Measurements from ENCODE around the gene SFSWAP. TPM values are rescaled to one million over a fixed set of nuclear protein-coding genes. Genes with fewer than 3 reads are reported as not detected.
A peak's percentile ranks its signal among the peaks of the same experiment; 100 is the strongest.

Gene SFSWAP
- total and polyA plus RNA-seq, 2 of the 8 experiments (the other 6 are each of a cell fraction or from before 2014, with no cell fraction given) = 36.5 to 49.5 TPM

DNA sequence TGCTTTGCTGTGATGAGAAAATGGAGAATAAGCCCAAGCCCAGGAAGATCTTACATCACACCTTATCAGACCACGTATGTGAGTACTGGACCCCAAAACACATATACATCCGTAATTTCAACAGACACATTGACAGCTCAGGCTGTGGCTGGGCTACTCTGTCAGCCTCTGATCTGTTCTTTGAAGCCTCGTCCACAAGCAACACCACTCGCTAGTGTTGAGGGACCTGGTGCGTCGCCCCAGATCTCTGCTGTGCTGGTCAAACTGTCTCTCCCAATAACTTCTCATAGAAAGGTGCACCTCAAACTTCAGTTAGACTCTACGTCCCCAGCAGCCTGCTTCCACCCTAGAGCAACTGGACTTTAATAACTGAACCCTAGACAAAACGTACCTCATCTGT, 10.6 kb upstream of the SFSWAP start:
- H3K14ac ChIP-seq (ENCODE audit: insufficient read length) = no peak overlapping the region
- no peak overlapping the region for H3K4ac ChIP-seq (replicated peaks; ENCODE audit: insufficient read length, low read depth, low read length)
- H2BK15ac ChIP-seq (ENCODE audit: low read length) = no peak overlapping the region
- H3K4me1 ChIP-seq (replicated peaks in 1 of 4; ENCODE audit: control insufficient read depth in 3 of 4, insufficient read depth in 4 of 4, low read length in 3 of 4) = no peaks in the 10 kb centered on the region
- no peak overlapping the region for H4K5ac ChIP-seq (ENCODE audit: insufficient read length, low read depth, low read length)
- H4K8ac ChIP-seq (ENCODE audit: extremely low read depth, insufficient read depth, low read length) = no peak overlapping the region
- no peaks in the 10 kb centered on the region for H3K23me2 ChIP-seq (ENCODE audit: low read depth, low read length)
- H2BK120ac ChIP-seq (replicated peaks; ENCODE audit: low read depth, low read length) = no peak overlapping the region
- H3K9me3 ChIP-seq (ENCODE audit: insufficient read depth in 2 of 2, low read depth in 1 of 2, low read length in 1 of 2) = peaks cover 0 to 3% of the 10 kb centered on the region in 2 experiments; a peak in 1 of 4 replicates
- 91% methylated on average over 8 of the region's 8 CpGs; no CpG with 5 or more reads in 1 of the 2 experiments for WGBS, 2 experiments (ENCODE audit: extremely low coverage in 1 of 2, insufficient coverage in 1 of 2, insufficient read length in 1 of 2, insufficient replicate concordance in 2 of 2, low coverage in 1 of 2, low lambda C conversion rate in 2 of 2, missing lambda C conversion rate in 1 of 2)
- ChIA-PET POLR2A (ENCODE audit: partially characterized antibody) (interaction anchor here (1.2 kb wide), 1 partner anchor 11 kb away, joined by 3 read pairs; the partner anchor contains the start of gene SFSWAP), CTCF (ENCODE audit: partially characterized antibody) (interaction anchor here (0.7 kb wide), 1 partner anchor 8 kb away, joined by 3 read pairs; no protein-coding TSS in a partner anchor)
- FAIRE-seq = no peak
- H4K20me1 ChIP-seq (replicated peaks in 1 of 2; ENCODE audit: control insufficient read depth in 1 of 2, insufficient read depth in 2 of 2, low read length in 2 of 2) = no peaks in the 10 kb centered on the region
- H4K91ac ChIP-seq (replicated peaks; ENCODE audit: insufficient read length, low read length) = peak overlapping the region; percentile 42
- no peak overlapping the region for H3K18ac ChIP-seq (ENCODE audit: extremely low read depth, low read length)
- no peaks in the 10 kb centered on the region; a peak in 1 of 8 replicates for H3K36me3 ChIP-seq (ENCODE audit: control insufficient read depth in 2 of 4, insufficient read depth in 4 of 4, low read length in 3 of 4)
- H3K79me2 ChIP-seq (ENCODE audit: control insufficient read depth in 1 of 2, insufficient read depth in 2 of 2, low read length in 2 of 2) = no peaks in the 10 kb centered on the region
- H2AFZ ChIP-seq (ENCODE audit: low read length) = no peak overlapping the region
- no peak overlapping the region for H3K4me2 ChIP-seq (ENCODE audit: insufficient read depth in 1 of 2, low read depth in 2 of 2, low read length in 2 of 2)
- H2BK12ac ChIP-seq (ENCODE audit: low read depth, low read length) = 0 out of 2 replicates have a peak overlapping the region, but pooled peaks have one; percentile 13
- peak in 1 of 2 experiments; percentile 26 for DNase-seq (ENCODE audit: low read depth in 1 of 2, low spot score in 2 of 2)
- H3K23ac ChIP-seq (ENCODE audit: insufficient read length) = no peak overlapping the region
- no peak overlapping the region for H3K56ac ChIP-seq (replicated peaks; ENCODE audit: insufficient read length, low read depth, low read length)
- no peak overlapping the region for H3K27ac ChIP-seq (ENCODE audit: low read depth, low read length)
- no peak overlapping the region for H3K9ac ChIP-seq (replicated peaks in 1 of 4; ENCODE audit: extremely low read depth in 1 of 4, low read depth in 3 of 4, low read length in 3 of 4)
- H2BK5ac ChIP-seq (ENCODE audit: low read depth, low read length) = 0 out of 2 replicates have a peak overlapping the region, but pooled peaks have one; percentile 23
- H3K4me3 ChIP-seq (ENCODE audit: extremely low read depth in 1 of 4, insufficient read depth in 2 of 4, low read depth in 3 of 4, low read length in 4 of 4) = no peak overlapping the region
- peaks cover 0 to 2% (median under 1%) of the 10 kb centered on the region in 4 experiments; a peak in 3 of 7 replicates for H3K27me3 ChIP-seq (replicated peaks in 1 of 4; ENCODE audit: control insufficient read depth in 3 of 4, extremely low read depth in 1 of 4, insufficient read depth in 3 of 4, low read length in 3 of 4)
- no peak overlapping the region for H2BK20ac ChIP-seq (ENCODE audit: low read length)
- H2AK5ac ChIP-seq (ENCODE audit: low read depth, low read length) = no peak overlapping the region
- H3K79me1 ChIP-seq (ENCODE audit: low read depth, low read length) = no peaks in the 10 kb centered on the region
- no peak for TF ChIP-seq YY1 (IDR thresholded peaks at IDR 0.05; ENCODE audit: low read depth, low read length)
- TF ChIP-seq ZNF274 (IDR thresholded peaks at IDR 0.05; ENCODE audit: borderline replicate concordance, extremely low read depth, low read length) = no peak
- TF ChIP-seq PHF8 (conservative IDR thresholded peaks at IDR 0.05; ENCODE audit: low read depth, low read length) = no peak
- TF ChIP-seq TAF1 (IDR thresholded peaks at IDR 0.05; ENCODE audit: low read depth, low read length) = no peak
- TF ChIP-seq, protein P1, sequence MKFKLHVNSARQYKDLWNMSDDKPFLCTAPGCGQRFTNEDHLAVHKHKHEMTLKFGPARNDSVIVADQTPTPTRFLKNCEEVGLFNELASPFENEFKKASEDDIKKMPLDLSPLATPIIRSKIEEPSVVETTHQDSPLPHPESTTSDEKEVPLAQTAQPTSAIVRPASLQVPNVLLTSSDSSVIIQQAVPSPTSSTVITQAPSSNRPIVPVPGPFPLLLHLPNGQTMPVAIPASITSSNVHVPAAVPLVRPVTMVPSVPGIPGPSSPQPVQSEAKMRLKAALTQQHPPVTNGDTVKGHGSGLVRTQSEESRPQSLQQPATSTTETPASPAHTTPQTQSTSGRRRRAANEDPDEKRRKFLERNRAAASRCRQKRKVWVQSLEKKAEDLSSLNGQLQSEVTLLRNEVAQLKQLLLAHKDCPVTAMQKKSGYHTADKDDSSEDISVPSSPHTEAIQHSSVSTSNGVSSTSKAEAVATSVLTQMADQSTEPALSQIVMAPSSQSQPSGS (IDR thresholded peaks at IDR 0.05; ENCODE audit: low read length) = no peak
- no peak for TF ChIP-seq RXRA (IDR thresholded peaks at IDR 0.05; ENCODE audit: insufficient read depth, low read depth, low read length)
- no peak for TF ChIP-seq KDM4A (IDR thresholded peaks at IDR 0.05; ENCODE audit: low read depth, low read length, severe bottlenecking)
- no peak for TF ChIP-seq RNF2 (IDR thresholded peaks at IDR 0.05; ENCODE audit: borderline replicate concordance, low read depth, low read length, missing control alignments, poor library complexity, severe bottlenecking)
- TF ChIP-seq CEBPB (IDR thresholded peaks at IDR 0.05; ENCODE audit: low read depth, low read length) = no peak
- TF ChIP-seq GTF2F1 (IDR thresholded peaks at IDR 0.05; ENCODE audit: borderline replicate concordance, low read depth, low read length) = no peak
- TF ChIP-seq JUN (IDR thresholded peaks at IDR 0.05; ENCODE audit: low read depth, low read length) = no peak
- TF ChIP-seq CBX5 (IDR thresholded peaks at IDR 0.05; ENCODE audit: low read depth, low read length) = no peak
